Spleen (tissue), 7 donors: ENCODE results near the gene SEC22A.

Experiments
- POLR2AphosphoS5 ChIP-seq, 3 donors: sonication (generic); formaldehyde crosslinking; IDR thresholded peaks; one replicate each; pipeline ENCODE4 v1.5.1; 2017; ENCODE audit warnings: antibody characterized with exemption in 3 of 3
- TF ChIP-seq, protein P1 (sequence below), 11 experiments: fragments of 200-600 bp in 7 of 11; fragments of 450-650 bp in 4 of 11; sonication (generic) in 4 of 11; IDR thresholded peaks in 8 of 11; conservative IDR thresholded peaks in 3 of 11; 1 replicate in 7 of 11; 2 replicates in 4 of 11; pipeline versions ENCODE4 v1.4.0 to v1.8.0; 2016 to 2021; ENCODE audit warnings: antibody characterized with exemption in 11 of 11, inconsistent platforms in 4 of 11, mild to moderate bottlenecking in 1 of 11
- donor health status: DM: no; HTN: no; CAD: no; lungs with moderate emphysema.
- donor health status: DM: no; HTN: no; CAD: no.
- donor health status: DM: no; HTN: no; CAD: no.

DNA sequence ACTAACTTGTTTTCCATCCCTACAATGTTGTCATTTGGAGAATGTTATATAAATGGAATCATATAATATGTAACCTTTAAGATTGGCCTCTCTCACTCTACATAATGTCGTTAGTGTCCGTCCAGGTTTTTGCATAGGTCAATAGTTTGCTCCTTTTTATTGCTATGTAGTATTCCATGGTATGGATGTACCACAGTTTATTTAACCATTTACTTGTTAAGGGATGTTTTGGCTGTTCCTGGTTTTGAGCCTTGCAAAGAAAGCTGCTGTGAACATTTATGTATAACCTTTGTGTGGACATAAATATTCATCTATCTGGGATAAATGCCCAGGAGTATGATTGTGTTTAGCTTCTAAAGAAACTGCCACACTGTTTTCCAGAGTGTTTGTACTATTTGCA, 34.1 kb upstream of the SEC22A start:
- TF ChIP-seq, protein P1, sequence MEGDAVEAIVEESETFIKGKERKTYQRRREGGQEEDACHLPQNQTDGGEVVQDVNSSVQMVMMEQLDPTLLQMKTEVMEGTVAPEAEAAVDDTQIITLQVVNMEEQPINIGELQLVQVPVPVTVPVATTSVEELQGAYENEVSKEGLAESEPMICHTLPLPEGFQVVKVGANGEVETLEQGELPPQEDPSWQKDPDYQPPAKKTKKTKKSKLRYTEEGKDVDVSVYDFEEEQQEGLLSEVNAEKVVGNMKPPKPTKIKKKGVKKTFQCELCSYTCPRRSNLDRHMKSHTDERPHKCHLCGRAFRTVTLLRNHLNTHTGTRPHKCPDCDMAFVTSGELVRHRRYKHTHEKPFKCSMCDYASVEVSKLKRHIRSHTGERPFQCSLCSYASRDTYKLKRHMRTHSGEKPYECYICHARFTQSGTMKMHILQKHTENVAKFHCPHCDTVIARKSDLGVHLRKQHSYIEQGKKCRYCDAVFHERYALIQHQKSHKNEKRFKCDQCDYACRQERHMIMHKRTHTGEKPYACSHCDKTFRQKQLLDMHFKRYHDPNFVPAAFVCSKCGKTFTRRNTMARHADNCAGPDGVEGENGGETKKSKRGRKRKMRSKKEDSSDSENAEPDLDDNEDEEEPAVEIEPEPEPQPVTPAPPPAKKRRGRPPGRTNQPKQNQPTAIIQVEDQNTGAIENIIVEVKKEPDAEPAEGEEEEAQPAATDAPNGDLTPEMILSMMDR (IDR thresholded peaks at IDR 0.05 in 8 of 11, conservative IDR thresholded peaks at IDR 0.05 in 3 of 11), result no peak
- no peak for TF ChIP-seq POLR2AphosphoS5 (IDR thresholded peaks at IDR 0.05)
